HG03342 (cell line): ENCODE measurements around the gene AFAP1L1.

Experiments used
- ATAC-seq: cut with Tn5 transposase; IDR thresholded peaks from one replicate; pipeline ENCODE4 v1.9.1; 2021; ENCODE audit warnings: mild to moderate bottlenecking, moderate library complexity; ENCODE audit not compliant: unreplicated experiment

Gene AFAP1L1

GRCh38 chr5:149271716-149272563, at the start of gene AFAP1L1:
TSS of gene AFAP1L1 (plus strand) at chr5:149271859. CDS start at chr5:149271969, 110 bp downstream.
- no peak for ATAC-seq

GRCh38 chr5:149223081-149223848, 48.4 kb upstream of the AFAP1L1 start:
- ATAC-seq, result no peak

- no peak for ATAC-seq
Observed at GRCh38 chr5:149224282-149224681, 47.4 kb upstream of the AFAP1L1 start.

- no peak for ATAC-seq
Observed at GRCh38 chr5:149227168-149227826, 44.4 kb upstream of the AFAP1L1 start.

- no peak for ATAC-seq
Observed at GRCh38 chr5:149228618-149229297, 42.9 kb upstream of the AFAP1L1 start.

- no peak for ATAC-seq
Observed at GRCh38 chr5:149229298-149229937, 42.2 kb upstream of the AFAP1L1 start.

GRCh38 chr5:149235841-149236240, 35.8 kb upstream of the AFAP1L1 start:
- no peak for ATAC-seq

GRCh38 chr5:149237662-149238061, 34.0 kb upstream of the AFAP1L1 start:
- no peak for ATAC-seq

GRCh38 chr5:149238540-149238939, 33.1 kb upstream of the AFAP1L1 start:
- no peak for ATAC-seq

GRCh38 chr5:149239917-149240316, 31.7 kb upstream of the AFAP1L1 start:
- ATAC-seq, result no peak

GRCh38 chr5:149240354-149240998, 31.2 kb upstream of the AFAP1L1 start:
- ATAC-seq, result peak; percentile 81

- ATAC-seq, result no peak
Observed at GRCh38 chr5:149242339-149242738, 29.3 kb upstream of the AFAP1L1 start.

GRCh38 chr5:149246906-149247305, 24.8 kb upstream of the AFAP1L1 start:
- no peak for ATAC-seq

- no peak for ATAC-seq
Observed at GRCh38 chr5:149247726-149248125, 23.9 kb upstream of the AFAP1L1 start.

GRCh38 chr5:149251546-149251945, 20.1 kb upstream of the AFAP1L1 start:
- ATAC-seq, result no peak

- no peak for ATAC-seq
Observed at GRCh38 chr5:149254506-149254905, 17.2 kb upstream of the AFAP1L1 start.

GRCh38 chr5:149256451-149256850, 15.2 kb upstream of the AFAP1L1 start:
- ATAC-seq, result no peak

GRCh38 chr5:149257131-149257530, 14.5 kb upstream of the AFAP1L1 start:
- no peak for ATAC-seq

- ATAC-seq, result no peak
Observed at GRCh38 chr5:149257889-149258705, 13.6 kb upstream of the AFAP1L1 start.
